Retina (tissue), 1 donor: ENCODE results near the gene PLSCR2.
"Not testable (repeated sequence)": the region's sequence is repeated elsewhere in the genome, so short reads cannot be mapped to it uniquely, and the experiment has no call there.

Source experiments
- DNase-seq: peaks from one replicate; pipeline ENCODE4 v3.0.0-alpha.2; 2016

PLSCR2 gene

GRCh38 chr3:146469150-146470017 is at the start of gene PLSCR2:
Gene PLSCR2 (minus strand): TSS chr3:146469561. CDS start chr3:146459904, 9,657 bp downstream.
- DNase-seq, result peak; percentile 73

- no peak for DNase-seq
Measured at GRCh38 chr3:146517684-146518435, 48.5 kb upstream of the PLSCR2 start.

- no peak for DNase-seq
Measured at GRCh38 chr3:146513386-146514051, 44.2 kb upstream of the PLSCR2 start.

- DNase-seq, result no peak
Measured at GRCh38 chr3:146511402-146512134, 42.2 kb upstream of the PLSCR2 start.

GRCh38 chr3:146507331-146508120 is 38.2 kb upstream of the PLSCR2 start:
- DNase-seq, result no peak

- DNase-seq, result no peak
Measured at GRCh38 chr3:146505516-146505915, 36.2 kb upstream of the PLSCR2 start.

- DNase-seq, result no peak
Measured at GRCh38 chr3:146504498-146505197, 35.3 kb upstream of the PLSCR2 start.

- no peak for DNase-seq
Measured at GRCh38 chr3:146503461-146504202, 34.3 kb upstream of the PLSCR2 start.

- DNase-seq, result no peak
Measured at GRCh38 chr3:146502887-146503460, 33.6 kb upstream of the PLSCR2 start.

GRCh38 chr3:146501752-146502151 is 32.4 kb upstream of the PLSCR2 start:
- DNase-seq, result no peak

- DNase-seq, result no peak
Measured at GRCh38 chr3:146499701-146500100, 30.3 kb upstream of the PLSCR2 start.

GRCh38 chr3:146498002-146498736 is 28.8 kb upstream of the PLSCR2 start:
- DNase-seq, result no peak

- DNase-seq, result not testable (repeated sequence)
Measured at GRCh38 chr3:146497145-146497843, 27.9 kb upstream of the PLSCR2 start.

GRCh38 chr3:146496726-146497125 is 27.4 kb upstream of the PLSCR2 start:
- DNase-seq, result no peak

- no peak for DNase-seq
Measured at GRCh38 chr3:146496251-146496650, 26.9 kb upstream of the PLSCR2 start.

GRCh38 chr3:146493761-146494160 is 24.4 kb upstream of the PLSCR2 start:
- no peak for DNase-seq

- DNase-seq, result no peak
Measured at GRCh38 chr3:146493221-146493620, 23.9 kb upstream of the PLSCR2 start.

GRCh38 chr3:146491303-146491702 is 21.9 kb upstream of the PLSCR2 start:
- no peak for DNase-seq

GRCh38 chr3:146485297-146485696 is 15.9 kb upstream of the PLSCR2 start:
- no peak for DNase-seq
